Measurements from ENCODE around the gene CACNA1B. TPM values are rescaled to one million over a fixed set of nuclear protein-coding genes. Genes with fewer than 3 reads are reported as not detected.
A peak's percentile ranks its signal among the peaks of the same experiment; 100 is the strongest.
"Not testable (repeated sequence)": the region's sequence is repeated elsewhere in the genome, so short reads cannot be mapped to it uniquely, and the experiment has no call there.

CACNA1B gene
- total and polyA plus RNA-seq, 10 donors, result under 0.01 to 0.09 (median 0.04) TPM; not detected in 4

- intact Hi-C loops (cut with DNase I; ENCODE audit: low total_unique reads), result no loop called here
- Histone ChIP-seq H3K27ac (no peak overlapping the region), H3K36me3 (no peaks in the 10 kb centered on the region), H3K4me1 (no peaks in the 10 kb centered on the region), H3K9me3 (no peaks in the 10 kb centered on the region), H3K4me3 (no peak overlapping the region), H3K27me3 (replicated peaks in 1 of 7) (peaks cover 0 to 23% (median 0%) of the 10 kb centered on the region in 7 donors)
- TF ChIP-seq POLR2A (IDR thresholded peaks at IDR 0.05) (no peak), POLR2AphosphoS5 (IDR thresholded peaks at IDR 0.05) (no peak)
- TF ChIP-seq, protein P1, sequence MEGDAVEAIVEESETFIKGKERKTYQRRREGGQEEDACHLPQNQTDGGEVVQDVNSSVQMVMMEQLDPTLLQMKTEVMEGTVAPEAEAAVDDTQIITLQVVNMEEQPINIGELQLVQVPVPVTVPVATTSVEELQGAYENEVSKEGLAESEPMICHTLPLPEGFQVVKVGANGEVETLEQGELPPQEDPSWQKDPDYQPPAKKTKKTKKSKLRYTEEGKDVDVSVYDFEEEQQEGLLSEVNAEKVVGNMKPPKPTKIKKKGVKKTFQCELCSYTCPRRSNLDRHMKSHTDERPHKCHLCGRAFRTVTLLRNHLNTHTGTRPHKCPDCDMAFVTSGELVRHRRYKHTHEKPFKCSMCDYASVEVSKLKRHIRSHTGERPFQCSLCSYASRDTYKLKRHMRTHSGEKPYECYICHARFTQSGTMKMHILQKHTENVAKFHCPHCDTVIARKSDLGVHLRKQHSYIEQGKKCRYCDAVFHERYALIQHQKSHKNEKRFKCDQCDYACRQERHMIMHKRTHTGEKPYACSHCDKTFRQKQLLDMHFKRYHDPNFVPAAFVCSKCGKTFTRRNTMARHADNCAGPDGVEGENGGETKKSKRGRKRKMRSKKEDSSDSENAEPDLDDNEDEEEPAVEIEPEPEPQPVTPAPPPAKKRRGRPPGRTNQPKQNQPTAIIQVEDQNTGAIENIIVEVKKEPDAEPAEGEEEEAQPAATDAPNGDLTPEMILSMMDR (IDR thresholded peaks at IDR 0.05 in 8 of 11, conservative IDR thresholded peaks at IDR 0.05 in 3 of 11), result no peak
- no peak for DNase-seq
- WGBS, 5 donors, result 87 to 91% (median 88%) methylated on average over 36 of the region's 36 CpGs
These were observed 235.4 kb downstream of the CACNA1B start for GRCh38 chr9:138112791-138113600.

GRCh38 chr9:138113701-138114325 lies 236.2 kb downstream of the CACNA1B start:
- H3K9me3 ChIP-seq; H3K4me1 ChIP-seq; intact Hi-C loops (cut with DNase I; ENCODE audit: low total_unique reads); H3K4me3 ChIP-seq; H3K36me3 ChIP-seq; H3K27ac ChIP-seq: not testable (repeated sequence)
- peak; percentile 56 for DNase-seq
- WGBS, 5 donors, result 86 to 92% (median 88%) methylated on average over 19 to 23 of the region's 23 CpGs
- peaks cover 0 to 29% (median 0%) of the 10 kb centered on the region in 7 donors for H3K27me3 ChIP-seq (replicated peaks in 1 of 7)

DNA sequence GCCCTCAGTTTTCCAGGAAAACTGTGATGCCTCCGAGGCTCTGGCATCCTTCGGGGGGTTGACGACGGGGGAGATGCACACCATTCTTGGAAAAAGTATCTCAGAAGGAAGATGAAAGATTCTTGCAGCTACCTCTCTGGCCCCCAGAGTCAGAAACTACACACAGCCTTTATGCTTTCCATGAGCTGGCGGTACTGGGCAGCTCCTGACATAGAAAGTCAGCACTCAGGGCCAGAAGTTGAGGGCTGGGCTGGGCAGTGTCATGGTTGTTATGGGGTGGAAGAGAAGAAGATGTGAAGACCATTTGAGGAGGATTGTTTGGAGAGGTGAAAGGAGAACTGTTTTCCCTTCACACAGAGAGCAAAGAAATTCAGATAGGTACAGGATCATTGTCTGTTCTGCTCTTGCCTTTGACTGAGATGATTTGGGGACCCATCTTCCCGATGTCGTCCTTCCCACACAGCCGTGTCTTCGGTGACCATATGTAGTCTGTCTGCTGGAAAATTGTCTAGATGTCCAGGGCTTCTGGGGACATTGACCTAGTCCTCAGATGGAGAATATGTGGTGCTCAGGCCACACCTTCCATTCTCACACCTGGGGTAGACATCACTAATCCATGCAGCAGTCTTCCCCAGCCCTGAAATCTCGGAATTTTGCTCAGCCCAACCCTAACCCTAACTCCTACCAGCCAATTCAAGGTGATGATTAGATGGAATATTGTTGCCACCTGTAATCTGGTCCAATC lies 237.1 kb downstream of the CACNA1B start:
- H3K4me3 ChIP-seq, result no peak overlapping the region
- 79 to 83% (median 80%) methylated on average over 10 of the region's 10 CpGs for WGBS, 5 donors
- intact Hi-C loops (cut with DNase I; ENCODE audit: low total_unique reads), result no loop called here
- no peaks in the 10 kb centered on the region for H3K9me3 ChIP-seq
- H3K27ac ChIP-seq, result no peak overlapping the region
- TF ChIP-seq, protein P1 (IDR thresholded peaks at IDR 0.05 in 8 of 11, conservative IDR thresholded peaks at IDR 0.05 in 3 of 11), result no peak
- TF ChIP-seq POLR2AphosphoS5 (IDR thresholded peaks at IDR 0.05), result no peak
- TF ChIP-seq POLR2A (IDR thresholded peaks at IDR 0.05), result no peak
- H3K36me3 ChIP-seq, result no peaks in the 10 kb centered on the region
- peaks cover 0 to 30% (median 0%) of the 10 kb centered on the region in 7 donors for H3K27me3 ChIP-seq (replicated peaks in 1 of 7)
- no peaks in the 10 kb centered on the region for H3K4me1 ChIP-seq
- DNase-seq, result no peak

DNA sequence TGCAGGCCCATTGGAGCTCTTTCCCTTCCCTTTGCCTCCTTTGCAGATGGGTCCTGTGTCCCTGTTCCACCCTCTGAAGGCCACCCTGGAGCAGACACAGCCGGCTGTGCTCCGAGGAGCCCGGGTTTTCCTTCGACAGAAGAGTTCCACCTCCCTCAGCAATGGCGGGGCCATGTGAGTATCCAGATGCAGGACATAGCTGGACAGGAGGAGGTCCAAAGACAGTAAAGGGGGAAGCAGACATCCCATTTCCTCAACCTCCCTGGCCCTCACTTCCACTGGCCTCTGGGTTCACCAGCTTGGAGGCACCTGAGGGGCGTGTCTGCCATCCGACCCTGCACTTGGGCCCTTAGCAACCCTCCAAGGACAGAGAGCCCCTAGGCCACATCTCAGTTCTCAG lies 237.9 kb downstream of the CACNA1B start:
- no peaks in the 10 kb centered on the region for H3K4me1 ChIP-seq
- peak; percentile 43 for DNase-seq
- no peak overlapping the region for H3K27ac ChIP-seq
- H3K4me3 ChIP-seq, result no peak overlapping the region
- H3K36me3 ChIP-seq, result no peaks in the 10 kb centered on the region
- intact Hi-C loops (cut with DNase I; ENCODE audit: low total_unique reads), result no loop called here
- WGBS, 5 donors, result 74 to 94% (median 91%) methylated on average over 6 to 7 of the region's 7 CpGs
- peaks cover 0 to 37% (median 0%) of the 10 kb centered on the region in 7 donors for H3K27me3 ChIP-seq (replicated peaks in 1 of 7)
- H3K9me3 ChIP-seq, result no peaks in the 10 kb centered on the region
- no peak for TF ChIP-seq POLR2AphosphoS5 (IDR thresholded peaks at IDR 0.05)
- TF ChIP-seq, protein P1 (IDR thresholded peaks at IDR 0.05 in 8 of 11, conservative IDR thresholded peaks at IDR 0.05 in 3 of 11), result no peak
- no peak for TF ChIP-seq POLR2A (IDR thresholded peaks at IDR 0.05)

Data from spleen (tissue), 11 donors.